Effector memory CD4-positive, alpha-beta T cell (primary cell): Measurements from ENCODE around the gene SAMMSON.

Source experiments
- DNase-seq, 3 donors: peaks; one replicate each; pipeline ENCODE4 v3.0.0-alpha.2; 2020
- H3K27ac ChIP-seq: 2 replicates; pipeline ENCODE4 v1.7.0; 2013; ENCODE audit warnings: mild to moderate bottlenecking, low read length, moderate library complexity; ENCODE audit not compliant: insufficient read depth, poor library complexity, severe bottlenecking
- H3K27me3 ChIP-seq: replicated peaks from 2 replicates; pipeline ENCODE4 v1.7.0; 2013; ENCODE audit warnings: mild to moderate bottlenecking, low read length; ENCODE audit not compliant: insufficient read depth, control insufficient read depth, poor library complexity, severe bottlenecking
- H3K36me3 ChIP-seq: 2 replicates; pipeline ENCODE4 v1.7.0; 2013; ENCODE audit warnings: mild to moderate bottlenecking, low read length, moderate library complexity; ENCODE audit not compliant: control insufficient read depth, insufficient read depth
- H3K4me1 ChIP-seq: 2 replicates; pipeline ENCODE4 v1.7.0; 2013; ENCODE audit warnings: low read length, mild to moderate bottlenecking; ENCODE audit not compliant: control insufficient read depth, insufficient read depth, poor library complexity, severe bottlenecking
- H3K4me3 ChIP-seq: 2 replicates; pipeline ENCODE4 v1.7.0; 2013; ENCODE audit warnings: low read length, low read depth, mild to moderate bottlenecking; ENCODE audit not compliant: insufficient read depth, poor library complexity, severe bottlenecking
- H3K9me3 ChIP-seq: 2 replicates; pipeline ENCODE4 v1.7.0; 2013; ENCODE audit warnings: mild to moderate bottlenecking, low read length, moderate library complexity; ENCODE audit not compliant: control insufficient read depth

The SAMMSON gene

DNA sequence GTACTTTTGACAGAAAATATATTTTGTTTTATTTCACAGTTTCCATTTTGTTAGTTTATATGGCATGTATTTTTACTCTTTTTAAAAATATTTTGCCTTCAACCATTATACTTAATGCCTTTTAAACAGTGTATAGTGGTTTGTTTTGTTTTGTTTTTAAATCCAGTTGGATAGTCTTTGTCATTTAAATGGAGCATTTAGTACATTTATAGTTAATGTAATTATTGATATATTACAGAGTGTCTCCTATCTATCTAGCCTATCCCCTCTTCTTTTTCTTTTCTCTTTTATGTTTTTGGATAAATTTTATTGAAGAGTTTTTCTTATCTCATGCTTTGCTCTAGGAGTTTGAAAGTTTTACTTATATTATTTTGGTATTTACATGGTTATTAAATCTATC lies 3.6 kb downstream of the SAMMSON start:
- H3K4me3 ChIP-seq: no peak overlapping the region
- H3K4me1 ChIP-seq: no peaks in the 10 kb centered on the region
- no peak for DNase-seq
- H3K27me3 ChIP-seq: no peaks in the 10 kb centered on the region
- H3K27ac ChIP-seq: no peak overlapping the region
- no peaks in the 10 kb centered on the region for H3K36me3 ChIP-seq
- no peaks in the 10 kb centered on the region for H3K9me3 ChIP-seq

DNA sequence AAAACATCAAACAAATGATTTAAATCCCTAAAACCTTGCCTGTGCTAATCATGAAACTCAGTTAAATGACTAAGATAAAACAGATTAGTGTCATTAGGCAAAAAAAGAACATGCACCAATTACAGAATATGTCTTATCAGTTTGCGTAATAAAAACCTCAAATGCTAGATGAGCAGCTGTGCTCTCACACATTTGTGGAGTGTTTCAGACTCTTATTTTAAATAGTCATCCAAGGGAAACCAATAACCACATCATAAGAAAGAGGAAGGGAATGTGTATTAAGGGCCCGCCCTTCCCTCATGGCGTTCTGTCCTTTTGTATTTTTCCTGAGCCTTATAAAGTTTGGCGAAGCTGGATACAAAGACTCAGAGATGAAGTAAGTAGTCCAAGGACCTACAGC lies 6.6 kb downstream of the SAMMSON start:
- no peaks in the 10 kb centered on the region for H3K36me3 ChIP-seq
- H3K4me1 ChIP-seq: no peaks in the 10 kb centered on the region
- no peaks in the 10 kb centered on the region for H3K9me3 ChIP-seq
- no peak for DNase-seq
- no peaks in the 10 kb centered on the region for H3K27me3 ChIP-seq
- H3K27ac ChIP-seq: no peak overlapping the region
- H3K4me3 ChIP-seq: no peak overlapping the region

DNA sequence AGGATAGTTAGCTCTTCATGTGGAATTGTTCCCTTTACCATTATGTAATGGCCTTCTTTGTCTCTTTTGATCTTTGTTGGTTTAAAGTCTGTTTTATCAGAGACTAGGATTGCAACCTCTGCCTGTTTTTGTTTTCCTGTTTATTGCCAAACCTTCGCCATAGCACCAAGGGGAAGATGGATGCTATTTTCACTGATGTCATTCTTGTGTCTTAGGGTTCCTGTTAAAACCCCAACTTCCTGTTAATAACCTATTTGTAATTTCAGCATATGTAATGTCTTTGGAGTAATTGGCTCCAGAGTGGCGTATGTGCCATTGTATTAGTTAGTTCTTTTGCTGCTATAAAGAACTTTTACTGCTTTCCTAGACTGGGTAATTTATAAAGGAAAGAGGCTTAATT lies 10.8 kb downstream of the SAMMSON start:
- Histone ChIP-seq H3K36me3 (no peaks in the 10 kb centered on the region), H3K4me1 (no peaks in the 10 kb centered on the region), H3K4me3 (no peak overlapping the region), H3K9me3 (no peaks in the 10 kb centered on the region), H3K27me3 (no peaks in the 10 kb centered on the region), H3K27ac (no peak overlapping the region)
- no peak for DNase-seq

DNA sequence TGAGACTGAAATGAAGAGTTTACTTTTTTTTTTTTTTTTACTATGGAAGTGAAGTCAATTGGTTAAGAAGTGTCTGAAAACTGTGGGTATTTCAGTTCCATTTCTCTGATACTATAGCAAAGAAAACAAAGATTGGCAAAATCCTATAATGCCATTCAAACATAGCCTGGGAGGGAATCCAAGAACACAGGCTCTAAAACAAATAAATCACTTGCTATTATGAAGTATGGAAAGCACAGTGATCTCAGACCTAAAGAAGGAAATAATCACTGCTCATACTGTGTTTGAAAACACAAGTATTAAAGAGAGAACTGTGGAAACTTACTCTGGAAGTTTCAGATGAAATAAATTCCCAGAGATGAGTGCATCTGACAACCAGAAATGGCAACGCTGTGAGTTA lies 12.0 kb downstream of the SAMMSON start:
- Histone ChIP-seq H3K4me3 (no peak overlapping the region), H3K27ac (no peak overlapping the region), H3K4me1 (no peaks in the 10 kb centered on the region), H3K36me3 (no peaks in the 10 kb centered on the region), H3K9me3 (no peaks in the 10 kb centered on the region), H3K27me3 (no peaks in the 10 kb centered on the region)
- no peak for DNase-seq

DNA sequence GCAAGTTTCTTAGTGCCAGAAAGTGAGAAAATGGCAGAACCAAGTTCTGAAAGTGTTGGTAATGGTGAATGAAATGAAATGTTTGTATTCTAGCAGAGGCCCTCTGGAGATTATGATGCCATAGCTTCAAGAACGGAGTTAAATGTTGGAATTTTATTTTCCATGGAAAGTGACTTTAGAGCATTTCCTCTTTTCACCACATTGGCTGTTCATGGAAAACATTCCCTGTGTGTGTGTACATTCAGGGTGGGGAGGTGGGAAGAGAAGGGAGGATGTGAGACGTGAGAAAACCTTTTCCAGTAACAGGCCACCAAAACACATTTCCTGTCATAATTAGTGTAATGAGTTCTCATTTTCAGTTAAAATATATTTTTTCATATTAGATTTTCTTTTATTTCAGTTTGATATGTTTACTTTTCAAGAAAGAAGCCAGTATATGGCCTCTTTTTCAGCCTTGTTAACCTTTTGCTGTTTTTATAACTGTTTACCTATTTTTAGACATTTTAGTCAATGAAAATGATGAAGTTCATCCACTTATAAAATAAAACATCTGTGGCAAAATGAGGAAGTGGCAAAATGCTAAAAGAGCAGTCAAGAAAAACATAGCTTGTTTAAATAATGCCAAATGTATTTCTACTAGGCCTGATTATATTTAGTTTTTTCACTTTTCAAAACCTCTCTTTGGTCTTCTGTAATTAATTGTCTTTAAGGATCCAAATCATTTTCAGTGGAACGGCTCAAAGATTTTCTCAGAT lies 21.6 kb downstream of the SAMMSON start:
- no peaks in the 10 kb centered on the region for H3K36me3 ChIP-seq
- H3K9me3 ChIP-seq: no peaks in the 10 kb centered on the region
- H3K27me3 ChIP-seq: no peaks in the 10 kb centered on the region
- no peaks in the 10 kb centered on the region for H3K4me1 ChIP-seq
- no peak for DNase-seq
- no peak overlapping the region for H3K4me3 ChIP-seq
- H3K27ac ChIP-seq: no peak overlapping the region

DNA sequence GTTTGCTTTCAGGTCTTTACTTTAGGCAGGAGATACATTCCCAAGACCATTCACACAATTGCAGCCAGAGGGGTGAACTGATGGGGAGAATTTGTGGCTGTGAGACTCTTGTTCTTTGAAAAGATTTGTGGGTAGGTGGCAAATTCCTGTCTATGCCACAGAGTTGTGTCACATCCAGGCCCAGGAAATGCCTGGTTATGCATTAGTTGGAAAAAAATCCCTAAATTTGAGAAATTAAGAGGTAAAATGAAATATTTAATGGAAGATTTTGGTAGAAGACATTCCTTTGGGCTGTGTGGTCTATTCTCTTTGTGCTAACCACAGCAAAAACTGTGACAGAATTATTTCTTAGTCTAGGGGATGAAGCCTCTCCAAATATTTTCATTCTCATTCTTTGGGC lies 28.8 kb downstream of the SAMMSON start:
- Histone ChIP-seq H3K4me1 (no peaks in the 10 kb centered on the region), H3K9me3 (no peaks in the 10 kb centered on the region), H3K27me3 (no peaks in the 10 kb centered on the region), H3K4me3 (no peak overlapping the region), H3K36me3 (no peaks in the 10 kb centered on the region), H3K27ac (no peak overlapping the region)
- DNase-seq: no peak

DNA sequence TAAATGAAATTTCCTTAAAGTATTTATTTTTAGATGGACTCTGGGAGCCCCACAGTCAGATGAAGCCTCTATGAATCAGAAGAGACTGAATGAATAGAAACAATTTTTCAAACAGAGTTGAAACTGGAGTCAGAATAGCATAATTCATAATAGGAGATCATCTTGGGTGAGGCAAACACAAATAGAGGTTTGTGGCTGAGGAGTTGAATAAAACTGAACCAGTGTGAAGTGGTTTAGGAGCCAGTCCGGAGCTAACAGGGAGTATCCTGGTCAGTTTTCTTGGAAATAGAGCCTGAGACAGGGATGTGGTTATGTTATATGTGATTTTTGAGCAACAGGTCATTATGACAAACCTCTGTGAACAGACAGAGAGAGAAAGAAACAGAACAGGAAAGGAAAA lies 39.2 kb downstream of the SAMMSON start:
- Histone ChIP-seq H3K36me3 (no peaks in the 10 kb centered on the region), H3K9me3 (no peaks in the 10 kb centered on the region), H3K27me3 (no peaks in the 10 kb centered on the region), H3K27ac (no peak overlapping the region), H3K4me3 (no peak overlapping the region), H3K4me1 (no peaks in the 10 kb centered on the region)
- no peak for DNase-seq

DNA sequence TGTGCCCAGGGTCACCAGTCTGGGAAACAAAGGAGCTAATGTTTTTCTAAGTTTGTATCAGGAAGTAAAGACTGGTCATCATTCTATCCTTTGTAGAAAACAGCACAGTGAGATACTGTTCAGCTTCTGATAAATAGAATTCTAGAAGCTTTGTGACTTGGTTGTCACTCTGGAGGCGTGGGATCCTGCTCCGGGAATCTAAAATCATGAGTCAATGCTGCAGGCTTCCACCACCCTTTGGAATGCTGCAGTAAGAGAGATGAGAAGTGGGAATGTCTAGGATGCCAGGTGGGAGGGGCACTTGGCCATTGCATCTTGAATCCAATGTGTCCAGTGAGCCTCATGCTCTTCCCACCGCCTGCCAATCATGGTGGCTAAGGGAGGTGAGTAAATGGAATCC lies 40.9 kb downstream of the SAMMSON start:
- no peak for DNase-seq
- Histone ChIP-seq H3K36me3 (no peaks in the 10 kb centered on the region), H3K4me1 (no peaks in the 10 kb centered on the region), H3K9me3 (no peaks in the 10 kb centered on the region), H3K27ac (no peak overlapping the region), H3K27me3 (no peaks in the 10 kb centered on the region), H3K4me3 (no peak overlapping the region)

DNA sequence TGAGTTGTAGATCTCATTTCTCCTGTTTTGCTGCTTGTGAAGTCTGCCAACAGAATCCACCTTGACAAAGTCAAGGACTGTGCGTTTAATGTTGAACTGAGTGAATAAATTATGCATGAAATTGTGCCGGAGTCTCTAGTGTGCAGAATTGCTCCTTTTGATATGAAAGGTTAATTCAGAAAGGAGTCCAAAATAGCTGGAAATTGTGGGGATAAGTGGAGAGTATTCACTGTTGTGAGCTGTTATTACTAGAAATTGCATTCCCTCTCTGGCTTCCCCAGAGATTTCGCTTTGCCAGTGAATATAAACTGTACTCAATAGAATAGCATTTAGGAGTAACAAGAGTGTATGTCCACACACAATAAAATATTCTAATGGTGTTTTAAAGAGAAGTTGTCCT lies 43.1 kb downstream of the SAMMSON start:
- Histone ChIP-seq H3K27me3 (no peaks in the 10 kb centered on the region), H3K4me3 (no peak overlapping the region), H3K9me3 (no peaks in the 10 kb centered on the region), H3K27ac (no peak overlapping the region), H3K36me3 (no peaks in the 10 kb centered on the region), H3K4me1 (no peaks in the 10 kb centered on the region)
- no peak for DNase-seq

DNA sequence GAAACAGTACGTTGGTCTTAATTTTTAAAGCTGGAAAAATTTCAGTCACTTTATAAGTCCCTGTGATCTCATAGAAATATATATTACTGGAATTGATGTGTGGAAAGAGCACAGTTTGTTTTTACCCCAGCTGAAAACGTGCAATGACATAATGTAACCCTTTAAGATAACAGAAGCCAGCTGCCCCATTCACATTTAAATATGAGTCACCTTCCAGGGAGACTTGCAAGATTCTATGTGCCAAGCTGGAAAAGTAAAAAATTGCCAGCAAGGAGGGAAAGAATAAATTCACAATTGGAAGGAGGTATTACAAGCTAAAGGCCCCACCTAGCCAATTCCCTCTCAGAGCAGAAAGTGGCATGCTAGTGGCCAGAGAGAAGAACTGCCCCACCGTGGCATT lies 50.2 kb downstream of the SAMMSON start:
- Histone ChIP-seq H3K27ac (no peak overlapping the region), H3K4me1 (no peaks in the 10 kb centered on the region), H3K4me3 (no peak overlapping the region), H3K9me3 (no peaks in the 10 kb centered on the region), H3K27me3 (no peaks in the 10 kb centered on the region), H3K36me3 (no peaks in the 10 kb centered on the region)
- DNase-seq: no peak
